ENCODE measurements around the gene GLRB.

GLRB gene

DNA sequence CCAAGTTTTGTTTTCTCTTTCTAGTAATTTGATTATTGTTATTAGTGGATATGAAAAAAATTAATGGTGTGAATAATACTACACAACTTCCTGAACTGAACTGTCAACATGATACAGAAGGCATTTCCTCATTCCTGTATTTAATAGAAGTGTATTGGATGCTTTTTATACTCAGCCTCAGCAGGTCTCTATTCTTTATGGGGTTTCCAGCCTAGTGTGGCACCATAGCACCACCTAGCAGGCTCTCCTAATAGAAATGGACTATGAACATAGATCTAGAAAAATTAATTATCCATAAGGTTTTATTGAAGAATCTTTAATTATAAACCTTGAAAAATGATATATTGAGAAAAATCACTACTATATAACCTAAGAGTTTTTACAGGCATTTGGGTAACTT, 52.4 kb downstream of the GLRB start:
- Histone ChIP-seq H3K23ac (ENCODE audit: low read length) (no peak overlapping the region), H3K79me2 (ENCODE audit: control insufficient read depth, insufficient read depth, low read length) (no peaks in the 10 kb centered on the region), H3K36me3 (ENCODE audit: control insufficient read depth, insufficient read depth, low read length) (no peaks in the 10 kb centered on the region), H3K56ac (ENCODE audit: low read length) (no peak overlapping the region), H3K4ac (ENCODE audit: low read depth, low read length) (no peak overlapping the region), H3K27ac (ENCODE audit: low read depth, low read length) (no peak overlapping the region), H2AK5ac (ENCODE audit: low read length) (no peak overlapping the region), H3K4me2 (ENCODE audit: low read length) (no peak overlapping the region), H3K27me3 (ENCODE audit: insufficient read depth, low read length, poor library complexity) (no peaks in the 10 kb centered on the region), H3K4me3 (ENCODE audit: low read length) (no peak overlapping the region), H2BK120ac (ENCODE audit: low read depth, low read length) (no peak overlapping the region), H2BK15ac (replicated peaks; ENCODE audit: low read depth) (no peak overlapping the region), H4K8ac (ENCODE audit: low read depth, low read length) (no peak overlapping the region), H3K9ac (ENCODE audit: low read length) (no peak overlapping the region), H3K79me1 (ENCODE audit: low read length) (no peaks in the 10 kb centered on the region), H3K18ac (ENCODE audit: low read length) (no peak overlapping the region), H2BK5ac (ENCODE audit: low read length) (no peak overlapping the region), H4K5ac (ENCODE audit: low read length) (no peak overlapping the region), H3K4me1 (ENCODE audit: control insufficient read depth, low read depth, low read length) (no peaks in the 10 kb centered on the region)
- DNase-seq, result peak; percentile 2

DNA sequence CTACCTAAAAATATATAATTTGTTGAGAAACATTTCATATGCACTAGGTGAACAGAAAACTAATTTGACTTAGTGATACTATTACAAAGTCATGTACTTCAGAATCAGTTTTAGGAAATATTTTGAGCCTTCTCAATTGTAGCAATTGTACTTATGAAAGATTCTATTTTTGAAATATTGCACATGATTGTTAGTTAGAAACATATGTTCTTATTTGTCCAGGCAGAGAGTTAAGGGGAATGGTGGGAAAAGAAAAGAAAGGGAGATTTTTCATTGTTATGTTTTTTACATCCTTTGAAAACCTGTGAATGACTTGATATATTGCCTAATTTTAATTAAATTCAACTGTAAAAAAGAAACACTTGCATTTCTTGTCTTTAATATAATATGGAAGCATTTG, 66.0 kb downstream of the GLRB start:
- Histone ChIP-seq H3K18ac (ENCODE audit: low read length) (no peak overlapping the region), H3K4me2 (ENCODE audit: low read length) (no peak overlapping the region), H3K79me1 (ENCODE audit: low read length) (no peaks in the 10 kb centered on the region), H3K4ac (ENCODE audit: low read depth, low read length) (no peak overlapping the region), H3K4me1 (ENCODE audit: control insufficient read depth, low read depth, low read length) (no peaks in the 10 kb centered on the region), H2AK5ac (ENCODE audit: low read length) (no peak overlapping the region), H4K5ac (ENCODE audit: low read length) (no peak overlapping the region), H3K36me3 (ENCODE audit: control insufficient read depth, insufficient read depth, low read length) (no peaks in the 10 kb centered on the region), H3K4me3 (ENCODE audit: low read length) (no peak overlapping the region), H3K27ac (ENCODE audit: low read depth, low read length) (no peak overlapping the region), H3K56ac (ENCODE audit: low read length) (no peak overlapping the region), H3K23ac (ENCODE audit: low read length) (no peak overlapping the region), H4K8ac (ENCODE audit: low read depth, low read length) (no peak overlapping the region), H3K79me2 (ENCODE audit: control insufficient read depth, insufficient read depth, low read length) (no peaks in the 10 kb centered on the region), H2BK120ac (ENCODE audit: low read depth, low read length) (no peak overlapping the region), H2BK5ac (ENCODE audit: low read length) (no peak overlapping the region), H2BK15ac (replicated peaks; ENCODE audit: low read depth) (no peak overlapping the region), H3K9ac (ENCODE audit: low read length) (no peak overlapping the region), H3K27me3 (ENCODE audit: insufficient read depth, low read length, poor library complexity) (no peaks in the 10 kb centered on the region)
- no peak for DNase-seq

DNA sequence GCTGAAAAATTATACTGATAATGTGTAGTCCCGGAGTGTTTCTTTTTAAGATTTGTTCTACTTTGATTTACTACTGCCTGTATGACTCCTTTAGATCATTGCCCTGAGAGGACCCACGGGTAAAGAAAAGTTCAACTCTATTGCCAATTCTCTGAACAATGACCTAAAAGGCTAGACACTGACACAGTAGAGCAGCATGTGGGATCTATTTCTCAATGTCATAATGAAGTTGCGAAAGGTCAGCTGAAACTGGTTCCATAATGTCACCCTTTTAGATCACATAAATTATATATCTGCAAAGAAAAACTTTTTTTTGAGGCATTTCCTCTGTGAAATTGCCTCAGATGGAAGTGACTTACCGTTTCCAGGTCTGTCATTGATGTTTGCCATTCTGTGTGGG, 67.4 kb downstream of the GLRB start:
- no peak overlapping the region for H3K4me3 ChIP-seq (ENCODE audit: low read length)
- H3K9ac ChIP-seq (ENCODE audit: low read length), result no peak overlapping the region
- H3K27me3 ChIP-seq (ENCODE audit: insufficient read depth, low read length, poor library complexity), result no peaks in the 10 kb centered on the region
- H2AK5ac ChIP-seq (ENCODE audit: low read length), result no peak overlapping the region
- no peaks in the 10 kb centered on the region for H3K79me2 ChIP-seq (ENCODE audit: control insufficient read depth, insufficient read depth, low read length)
- no peak overlapping the region for H4K5ac ChIP-seq (ENCODE audit: low read length)
- H2BK120ac ChIP-seq (ENCODE audit: low read depth, low read length), result no peak overlapping the region
- no peak overlapping the region for H2BK5ac ChIP-seq (ENCODE audit: low read length)
- no peak overlapping the region for H3K4ac ChIP-seq (ENCODE audit: low read depth, low read length)
- WGBS (ENCODE audit: extremely low coverage, insufficient coverage, low lambda C conversion rate), result no CpG with 5 or more reads among the region's 4 CpGs
- H3K79me1 ChIP-seq (ENCODE audit: low read length), result no peaks in the 10 kb centered on the region
- no peak overlapping the region for H3K56ac ChIP-seq (ENCODE audit: low read length)
- no peak overlapping the region for H3K18ac ChIP-seq (ENCODE audit: low read length)
- no peak for DNase-seq
- no peak overlapping the region for H3K23ac ChIP-seq (ENCODE audit: low read length)
- no peak overlapping the region for H3K27ac ChIP-seq (ENCODE audit: low read depth, low read length)
- no peak overlapping the region for H4K8ac ChIP-seq (ENCODE audit: low read depth, low read length)
- no peak overlapping the region for H2BK15ac ChIP-seq (replicated peaks; ENCODE audit: low read depth)
- H3K4me2 ChIP-seq (ENCODE audit: low read length), result no peak overlapping the region
- H3K36me3 ChIP-seq (ENCODE audit: control insufficient read depth, insufficient read depth, low read length), result no peaks in the 10 kb centered on the region
- H3K4me1 ChIP-seq (ENCODE audit: control insufficient read depth, low read depth, low read length), result no peaks in the 10 kb centered on the region

DNA sequence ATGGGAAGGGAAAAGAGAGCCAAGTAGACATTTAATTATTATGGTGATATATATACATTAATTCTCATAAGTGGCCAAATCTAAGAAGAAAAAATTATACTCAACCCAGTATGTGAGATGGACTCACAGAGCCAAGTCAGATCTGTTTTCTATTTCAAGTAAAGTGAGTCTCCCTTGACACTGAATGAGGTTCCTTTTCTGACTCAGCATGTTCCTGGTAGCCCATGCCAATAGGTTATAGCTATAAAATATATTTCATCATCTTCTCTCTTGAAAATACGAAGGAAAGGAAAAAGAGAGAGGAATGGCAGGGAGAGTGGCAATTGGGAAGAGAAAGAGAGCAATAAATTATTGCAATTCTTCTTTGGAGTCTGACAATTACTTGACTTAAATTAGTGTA, 75.8 kb downstream of the GLRB start:
- H3K4me3 ChIP-seq (ENCODE audit: low read length), result no peak overlapping the region
- no peak overlapping the region for H3K56ac ChIP-seq (ENCODE audit: low read length)
- H2BK15ac ChIP-seq (replicated peaks; ENCODE audit: low read depth), result no peak overlapping the region
- no peak overlapping the region for H3K27ac ChIP-seq (ENCODE audit: low read depth, low read length)
- no peak overlapping the region for H3K4me2 ChIP-seq (ENCODE audit: low read length)
- no peak overlapping the region for H3K9ac ChIP-seq (ENCODE audit: low read length)
- H2AK5ac ChIP-seq (ENCODE audit: low read length), result no peak overlapping the region
- no peak overlapping the region for H4K5ac ChIP-seq (ENCODE audit: low read length)
- H3K36me3 ChIP-seq (ENCODE audit: control insufficient read depth, insufficient read depth, low read length), result no peaks in the 10 kb centered on the region
- no peak overlapping the region for H2BK5ac ChIP-seq (ENCODE audit: low read length)
- no peak overlapping the region for H4K8ac ChIP-seq (ENCODE audit: low read depth, low read length)
- DNase-seq, result no peak
- H3K79me2 ChIP-seq (ENCODE audit: control insufficient read depth, insufficient read depth, low read length), result no peaks in the 10 kb centered on the region
- H3K79me1 ChIP-seq (ENCODE audit: low read length), result no peaks in the 10 kb centered on the region
- no peak overlapping the region for H2BK120ac ChIP-seq (ENCODE audit: low read depth, low read length)
- no peak overlapping the region for H3K18ac ChIP-seq (ENCODE audit: low read length)
- no peak overlapping the region for H3K4ac ChIP-seq (ENCODE audit: low read depth, low read length)
- H3K23ac ChIP-seq (ENCODE audit: low read length), result no peak overlapping the region
- no peaks in the 10 kb centered on the region for H3K4me1 ChIP-seq (ENCODE audit: control insufficient read depth, low read depth, low read length)
- no CpG with 5 or more reads among the region's 1 CpG for WGBS (ENCODE audit: extremely low coverage, insufficient coverage, low lambda C conversion rate)
- H3K27me3 ChIP-seq (ENCODE audit: insufficient read depth, low read length, poor library complexity), result no peaks in the 10 kb centered on the region

DNA sequence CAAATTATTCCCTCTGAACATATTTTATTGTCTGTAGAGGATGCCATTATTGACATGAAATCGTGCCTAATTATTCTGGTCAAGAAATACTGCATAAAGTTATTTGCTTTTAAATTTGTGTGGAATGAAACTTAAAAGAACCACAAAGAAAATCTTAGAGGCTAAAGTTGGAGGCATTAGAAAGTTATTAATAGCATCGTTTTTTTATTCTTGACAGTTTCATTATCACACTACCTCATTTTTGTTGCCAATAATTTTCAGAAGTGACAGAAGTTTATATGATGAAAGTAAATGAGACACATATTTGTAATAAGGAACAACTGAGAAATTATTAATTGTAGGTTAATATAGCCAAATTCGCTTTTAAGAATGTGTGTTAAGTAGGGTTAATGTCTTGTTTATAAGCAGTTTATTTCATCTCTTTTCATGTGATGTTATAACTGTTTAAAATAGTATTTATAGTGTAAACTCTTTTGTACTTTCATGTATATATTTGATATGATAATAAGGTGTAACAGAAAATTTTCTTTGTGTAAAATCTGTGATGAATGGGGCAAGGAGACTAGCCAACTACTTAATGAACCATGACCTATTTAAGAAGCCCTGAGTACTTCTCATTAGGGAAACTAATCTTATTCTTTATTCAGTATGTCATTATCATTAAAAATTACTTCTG, 90.1 kb downstream of the GLRB start:
- H3K79me2 ChIP-seq (ENCODE audit: control insufficient read depth, insufficient read depth, low read length), result no peaks in the 10 kb centered on the region
- H3K9ac ChIP-seq (ENCODE audit: low read length), result no peak overlapping the region
- H3K4me2 ChIP-seq (ENCODE audit: low read length), result no peak overlapping the region
- no peak overlapping the region for H3K27ac ChIP-seq (ENCODE audit: low read depth, low read length)
- no peaks in the 10 kb centered on the region for H3K27me3 ChIP-seq (ENCODE audit: insufficient read depth, low read length, poor library complexity)
- H3K36me3 ChIP-seq (ENCODE audit: control insufficient read depth, insufficient read depth, low read length), result no peaks in the 10 kb centered on the region
- no peak overlapping the region for H2AK5ac ChIP-seq (ENCODE audit: low read length)
- H2BK15ac ChIP-seq (replicated peaks; ENCODE audit: low read depth), result no peak overlapping the region
- H3K79me1 ChIP-seq (ENCODE audit: low read length), result no peaks in the 10 kb centered on the region
- no CpG with 5 or more reads among the region's 3 CpGs for WGBS (ENCODE audit: extremely low coverage, insufficient coverage, low lambda C conversion rate)
- no peaks in the 10 kb centered on the region for H3K4me1 ChIP-seq (ENCODE audit: control insufficient read depth, low read depth, low read length)
- no peak overlapping the region for H4K5ac ChIP-seq (ENCODE audit: low read length)
- no peak overlapping the region for H2BK120ac ChIP-seq (ENCODE audit: low read depth, low read length)
- no peak overlapping the region for H3K23ac ChIP-seq (ENCODE audit: low read length)
- no peak overlapping the region for H3K4ac ChIP-seq (ENCODE audit: low read depth, low read length)
- H4K8ac ChIP-seq (ENCODE audit: low read depth, low read length), result no peak overlapping the region
- no peak overlapping the region for H2BK5ac ChIP-seq (ENCODE audit: low read length)
- H3K4me3 ChIP-seq (ENCODE audit: low read length), result no peak overlapping the region
- no peak for DNase-seq
- no peak overlapping the region for H3K56ac ChIP-seq (ENCODE audit: low read length)
- no peak overlapping the region for H3K18ac ChIP-seq (ENCODE audit: low read length)

DNA sequence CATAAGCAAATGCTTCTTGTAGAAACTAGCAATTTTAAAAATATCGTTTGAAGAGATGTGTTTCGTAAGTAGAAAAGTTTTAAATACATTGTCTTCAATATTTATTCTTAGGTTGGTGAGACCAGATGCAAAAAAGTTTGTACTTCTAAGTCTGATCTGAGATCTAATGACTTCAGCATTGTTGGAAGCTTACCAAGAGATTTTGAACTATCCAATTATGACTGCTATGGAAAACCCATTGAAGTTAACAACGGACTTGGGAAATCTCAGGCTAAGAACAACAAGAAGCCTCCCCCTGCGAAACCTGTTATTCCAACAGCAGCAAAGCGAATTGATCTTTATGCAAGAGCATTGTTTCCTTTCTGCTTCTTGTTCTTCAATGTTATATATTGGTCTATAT, 94.4 kb downstream of the GLRB start:
- Histone ChIP-seq H3K9ac (ENCODE audit: low read length) (no peak overlapping the region), H2BK15ac (replicated peaks; ENCODE audit: low read depth) (no peak overlapping the region), H3K79me1 (ENCODE audit: low read length) (no peaks in the 10 kb centered on the region), H3K18ac (ENCODE audit: low read length) (no peak overlapping the region), H4K8ac (ENCODE audit: low read depth, low read length) (no peak overlapping the region), H2AK5ac (ENCODE audit: low read length) (no peak overlapping the region), H3K4me2 (ENCODE audit: low read length) (no peak overlapping the region), H3K23ac (ENCODE audit: low read length) (no peak overlapping the region), H2BK120ac (ENCODE audit: low read depth, low read length) (no peak overlapping the region), H3K4ac (ENCODE audit: low read depth, low read length) (no peak overlapping the region), H3K36me3 (ENCODE audit: control insufficient read depth, insufficient read depth, low read length) (no peaks in the 10 kb centered on the region), H3K4me1 (ENCODE audit: control insufficient read depth, low read depth, low read length) (no peaks in the 10 kb centered on the region), H3K27me3 (ENCODE audit: insufficient read depth, low read length, poor library complexity) (no peaks in the 10 kb centered on the region), H3K79me2 (ENCODE audit: control insufficient read depth, insufficient read depth, low read length) (no peaks in the 10 kb centered on the region), H3K56ac (ENCODE audit: low read length) (no peak overlapping the region), H3K27ac (ENCODE audit: low read depth, low read length) (no peak overlapping the region), H2BK5ac (ENCODE audit: low read length) (no peak overlapping the region), H4K5ac (ENCODE audit: low read length) (no peak overlapping the region), H3K4me3 (ENCODE audit: low read length) (no peak overlapping the region)
- 100% methylated on average over 2 of the region's 5 CpGs for WGBS (ENCODE audit: extremely low coverage, insufficient coverage, low lambda C conversion rate)
- no peak for DNase-seq
